NCI-H2081 treated with DMSO at 0.1 percent for 48 hours (cell line): ENCODE results near the gene SLC7A9.
"Not testable (repeated sequence)": the region's sequence is repeated elsewhere in the genome, so short reads cannot be mapped to it uniquely, and the experiment has no call there.

Source experiments
- DNase-seq: peaks from one replicate; lab custom pipeline; 2025; lab: John Stamatoyannopoulos, UW

Gene SLC7A9

DNA sequence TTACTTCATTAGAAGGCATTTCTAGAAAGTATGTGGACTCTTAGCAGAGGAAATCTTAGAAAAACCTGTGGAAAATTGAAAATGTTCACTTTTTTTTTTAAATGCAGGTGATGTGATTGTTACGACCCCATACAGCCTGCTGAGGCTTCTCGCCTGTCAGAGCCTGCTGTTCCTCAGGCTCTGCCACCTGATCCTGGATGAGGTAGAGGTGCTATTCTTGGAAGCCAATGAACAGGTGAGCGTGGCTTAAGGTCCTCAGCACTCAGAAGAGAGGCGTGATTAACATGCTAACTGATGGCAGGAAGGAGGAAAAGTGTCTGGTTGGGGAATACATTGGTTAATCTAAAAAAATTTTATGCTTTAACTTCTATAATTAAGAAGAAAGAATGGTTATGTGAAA, 71.4 kb downstream of the SLC7A9 start:
- no peak for DNase-seq

DNA sequence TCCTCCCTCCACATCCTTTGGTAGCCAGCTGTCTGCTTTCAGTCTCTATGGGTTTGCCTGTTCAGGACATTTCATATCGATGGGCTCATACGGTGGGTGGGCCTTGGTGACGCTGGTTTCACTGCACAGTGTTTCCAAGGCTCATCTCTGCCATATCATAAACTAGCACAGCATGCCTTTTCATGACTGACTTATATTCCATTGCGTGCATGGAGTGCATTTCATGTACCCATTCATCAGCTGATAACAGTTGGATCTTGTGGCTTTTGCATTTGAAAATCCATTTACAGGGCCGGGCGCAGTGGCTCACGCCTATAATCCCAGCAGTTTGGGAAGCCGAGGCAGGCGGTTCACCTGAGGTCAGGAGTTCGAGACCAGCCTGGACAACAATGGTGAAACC, 80.1 kb downstream of the SLC7A9 start:
- no peak for DNase-seq

- not testable (repeated sequence) for DNase-seq
These were observed 81.7 kb downstream of the SLC7A9 start for GRCh38 chr19:32787895-32788294.

- not testable (repeated sequence) for DNase-seq
These were observed 82.3 kb downstream of the SLC7A9 start for GRCh38 chr19:32787161-32787813.

- not testable (repeated sequence) for DNase-seq
These were observed 87.5 kb downstream of the SLC7A9 start for GRCh38 chr19:32782089-32782488.

- no peak for DNase-seq
These were observed 88.3 kb downstream of the SLC7A9 start for GRCh38 chr19:32781280-32781679.
